OCI-LY7 (cell line): ENCODE measurements around the gene SRP9. TPM values are rescaled to one million over a fixed set of nuclear protein-coding genes. Genes with fewer than 3 reads are reported as not detected.
"Not testable (repeated sequence)": the region's sequence is repeated elsewhere in the genome, so short reads cannot be mapped to it uniquely, and the experiment has no call there.

Experiments
- BruUV-seq: library from RNA; stranded (reverse); fragments of 400-500 nt; replicated peaks from 2 replicates; lab custom pipeline; 2021; lab: Mats Ljungman, UMichigan
- CTCF ChIA-PET: fragments of 300-600 bp; sonication (Branson Sonifier 250); formaldehyde crosslinking; loops from one replicate; lab custom pipeline; 2022; ENCODE audit warnings: antibody characterized with exemption; ENCODE audit not compliant: unreplicated experiment; lab: Charles Lee
- POLR2A ChIA-PET: fragments of 300-600 bp; sonication (Branson Sonifier 250); formaldehyde crosslinking; loops from one replicate; lab custom pipeline; 2022; ENCODE audit warnings: antibody characterized with exemption; lab: Charles Lee
- DNase-seq: peaks from one replicate; pipeline ENCODE4 v3.0.0-alpha.2; 2015; ENCODE audit warnings: low spot score
- H2AFZ ChIP-seq: fragments of 200-600 bp; sonication (generic), shearing (Covaris generic); 2 replicates; pipeline ENCODE4 v1.6.1; 2014; ENCODE audit warnings: mild to moderate bottlenecking, antibody characterized with exemption, low read length, moderate library complexity
- H3K27ac ChIP-seq: fragments of 200-600 bp; sonication (generic); 2 replicates; pipeline ENCODE4 v1.5.1; 2014; ENCODE audit warnings: mixed run types, low read depth, mild to moderate bottlenecking, moderate library complexity, low read length, inconsistent platforms; ENCODE audit not compliant: poor library complexity, severe bottlenecking
- H3K36me3 ChIP-seq: fragments of 200-600 bp; sonication (generic); 2 replicates; pipeline ENCODE4 v1.6.1; 2014; ENCODE audit warnings: mild to moderate bottlenecking, antibody characterized with exemption, low read length, moderate library complexity, mixed read lengths; ENCODE audit not compliant: insufficient read depth
- H3K4me1 ChIP-seq: fragments of 200-600 bp; sonication (generic); 2 replicates; pipeline ENCODE4 v1.5.1; 2014; ENCODE audit warnings: mild to moderate bottlenecking, low read length; ENCODE audit not compliant: insufficient read depth, poor library complexity, severe bottlenecking
- H3K4me2 ChIP-seq: fragments of 200-600 bp; sonication (generic); 2 replicates; pipeline ENCODE4 v1.6.1; 2014; ENCODE audit warnings: mild to moderate bottlenecking, low read length
- H3K4me3 ChIP-seq: fragments of 200-600 bp; sonication (generic); 2 replicates; pipeline ENCODE4 v1.5.1; 2014; ENCODE audit warnings: mild to moderate bottlenecking, low read depth, low read length; ENCODE audit not compliant: poor library complexity, severe bottlenecking
- H3K79me2 ChIP-seq: fragments of 200-600 bp; sonication (generic); 2 replicates; pipeline ENCODE4 v1.6.1; 2016; ENCODE audit warnings: low read depth, mild to moderate bottlenecking, low read length, moderate library complexity, mixed read lengths; ENCODE audit not compliant: insufficient read depth
- H3K9me2 ChIP-seq: fragments of 200-600 bp; sonication (generic); 2 replicates; pipeline ENCODE4 v1.6.1; 2016; ENCODE audit warnings: mild to moderate bottlenecking, low read length, mixed read lengths; ENCODE audit not compliant: insufficient read depth
- H3K9me3 ChIP-seq: fragments of 200-600 bp; sonication (generic); 2 replicates; pipeline ENCODE4 v1.6.1; 2014; ENCODE audit warnings: mild to moderate bottlenecking, mixed run types, low read length, mixed read lengths
- H4K20me1 ChIP-seq: fragments of 200-600 bp; sonication (generic); 2 replicates; pipeline ENCODE4 v1.6.1; 2014; ENCODE audit warnings: mild to moderate bottlenecking, antibody characterized with exemption, low read length, moderate library complexity, mixed read lengths; ENCODE audit not compliant: insufficient read depth
- EZH2phosphoT487 ChIP-seq: fragments of 200-600 bp; sonication (generic); IDR thresholded peaks from 2 replicates; pipeline ENCODE4 v1.6.1; 2018; ENCODE audit warnings: low read depth, borderline replicate concordance, mild to moderate bottlenecking, mixed run types, antibody characterized with exemption, low read length, moderate library complexity, mixed read lengths
- intact Hi-C: fragments of 100-400 bp; cut with micrococcal nuclease; formaldehyde crosslinking; loops from one replicate; pipeline ENCODE4 v1.10.0; 2022; ENCODE audit not compliant: unreplicated experiment
- total RNA-seq, 2 experiments: library from RNA; depleted of rRNA in 1 of 2; stranded (reverse); fragments of >200 nt in 1 of 2; shearing (Covaris generic) in 1 of 2; gene quantifications; 2 replicates each; pipeline ENCODE4 v1.2.3, GENCODE V29; 2014 to 2022
- TF ChIP-seq, protein P1 (sequence below): fragments of 200-600 bp; sonication (generic); conservative IDR thresholded peaks from 2 replicates; pipeline ENCODE4 v1.5.1; 2014; ENCODE audit warnings: mild to moderate bottlenecking, antibody characterized with exemption, low read length, moderate library complexity, mixed read lengths

Gene SRP9
- total RNA-seq, 2 experiments from 2014 or later = 221 to 306 TPM

- no peak overlapping the region for H2AFZ ChIP-seq
- no peak overlapping the region for H3K27ac ChIP-seq
- no peaks in the 10 kb centered on the region for H3K36me3 ChIP-seq
- H3K4me1 ChIP-seq = no peaks in the 10 kb centered on the region
- no peaks in the 10 kb centered on the region for H4K20me1 ChIP-seq
- BruUV-seq = no TSS peak
- no peaks in the 10 kb centered on the region for H3K79me2 ChIP-seq
- H3K9me3 ChIP-seq = no peaks in the 10 kb centered on the region
- no peak for DNase-seq
- intact Hi-C loops = no loop called here
- POLR2A ChIA-PET = interaction anchor here (0.6 to 1.6 kb wide), 6 partner anchors 12 to 295 kb away, joined by 3 to 11 read pairs (median 3); no protein-coding TSS in a partner anchor
- TF ChIP-seq EZH2phosphoT487 = no peak
- TF ChIP-seq, protein P1, sequence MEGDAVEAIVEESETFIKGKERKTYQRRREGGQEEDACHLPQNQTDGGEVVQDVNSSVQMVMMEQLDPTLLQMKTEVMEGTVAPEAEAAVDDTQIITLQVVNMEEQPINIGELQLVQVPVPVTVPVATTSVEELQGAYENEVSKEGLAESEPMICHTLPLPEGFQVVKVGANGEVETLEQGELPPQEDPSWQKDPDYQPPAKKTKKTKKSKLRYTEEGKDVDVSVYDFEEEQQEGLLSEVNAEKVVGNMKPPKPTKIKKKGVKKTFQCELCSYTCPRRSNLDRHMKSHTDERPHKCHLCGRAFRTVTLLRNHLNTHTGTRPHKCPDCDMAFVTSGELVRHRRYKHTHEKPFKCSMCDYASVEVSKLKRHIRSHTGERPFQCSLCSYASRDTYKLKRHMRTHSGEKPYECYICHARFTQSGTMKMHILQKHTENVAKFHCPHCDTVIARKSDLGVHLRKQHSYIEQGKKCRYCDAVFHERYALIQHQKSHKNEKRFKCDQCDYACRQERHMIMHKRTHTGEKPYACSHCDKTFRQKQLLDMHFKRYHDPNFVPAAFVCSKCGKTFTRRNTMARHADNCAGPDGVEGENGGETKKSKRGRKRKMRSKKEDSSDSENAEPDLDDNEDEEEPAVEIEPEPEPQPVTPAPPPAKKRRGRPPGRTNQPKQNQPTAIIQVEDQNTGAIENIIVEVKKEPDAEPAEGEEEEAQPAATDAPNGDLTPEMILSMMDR = no peak
- no peak overlapping the region for H3K4me2 ChIP-seq
- H3K4me3 ChIP-seq = no peak overlapping the region
- H3K9me2 ChIP-seq = no peaks in the 10 kb centered on the region
- CTCF ChIA-PET = no interaction called here
These were observed 57.0 kb downstream of the SRP9 start for GRCh38 chr1:225834417-225835329.

GRCh38 chr1:225835856-225836255, 58.2 kb downstream of the SRP9 start:
- CTCF ChIA-PET = no interaction called here
- intact Hi-C loops = no loop called here

GRCh38 chr1:225836296-225836695, 58.7 kb downstream of the SRP9 start:
- CTCF ChIA-PET = not testable (repeated sequence)

More at GRCh38 chr1:225835856-225836255, 58.2 kb downstream of the SRP9 start:
- no peak overlapping the region for H3K4me3 ChIP-seq
- H3K4me2 ChIP-seq = no peak overlapping the region
- DNase-seq = no peak
- H3K27ac ChIP-seq = no peak overlapping the region
- no TSS peak for BruUV-seq
- H2AFZ ChIP-seq = no peak overlapping the region
- H3K4me1 ChIP-seq = no peaks in the 10 kb centered on the region
- no peaks in the 10 kb centered on the region for H3K9me3 ChIP-seq
- POLR2A ChIA-PET = interaction anchor here (0.7 to 1.6 kb wide), 2 partner anchors 19 to 56 kb away, joined by 3 to 11 read pairs; no protein-coding TSS in a partner anchor
- no peaks in the 10 kb centered on the region for H4K20me1 ChIP-seq
- no peaks in the 10 kb centered on the region for H3K79me2 ChIP-seq
- no peak for TF ChIP-seq EZH2phosphoT487
- TF ChIP-seq, protein P1 = no peak
- H3K9me2 ChIP-seq = no peaks in the 10 kb centered on the region
- no peaks in the 10 kb centered on the region for H3K36me3 ChIP-seq

More at GRCh38 chr1:225836296-225836695, 58.7 kb downstream of the SRP9 start:
- H3K9me2 ChIP-seq, DNase-seq, POLR2A ChIA-PET, H4K20me1 ChIP-seq, H3K36me3 ChIP-seq, BruUV-seq, H3K4me3 ChIP-seq, H3K27ac ChIP-seq, H3K79me2 ChIP-seq, H3K4me2 ChIP-seq, H3K4me1 ChIP-seq, H2AFZ ChIP-seq, H3K9me3 ChIP-seq, intact Hi-C loops: not testable (repeated sequence)
